PC-9 (cell line): ENCODE data around the gene PCK2. TPM values are rescaled to one million over a fixed set of nuclear protein-coding genes. Genes with fewer than 3 reads are reported as not detected.

Source experiments
- BruUV-seq: library from RNA; stranded (reverse); fragments of 400-500 nt; replicated peaks from 2 replicates; lab custom pipeline; 2021; lab: Mats Ljungman, UMichigan
- CTCF ChIA-PET: fragments of 300-600 bp; sonication (Branson Sonifier 250); formaldehyde crosslinking; loops from one replicate; lab custom pipeline; 2022; ENCODE audit warnings: antibody characterized with exemption; lab: Charles Lee
- POLR2A ChIA-PET: fragments of 300-600 bp; sonication (Branson Sonifier 250); formaldehyde crosslinking; loops from one replicate; lab custom pipeline; 2022; ENCODE audit warnings: antibody characterized with exemption; ENCODE audit not compliant: unreplicated experiment; lab: Charles Lee
- DNase-seq, 2 experiments: peaks; one replicate each; pipeline versions ENCODE4 v3.0.0 to v3.0.0-alpha.2; 2015 to 2022; ENCODE audit warnings: mixed read lengths in 1 of 2
- H2AFZ ChIP-seq: fragments of 200-600 bp; sonication (generic); 2 replicates; pipeline ENCODE4 v1.8.1; 2017; ENCODE audit warnings: antibody characterized with exemption
- H3F3A ChIP-seq: fragments of 200-600 bp; sonication (generic); 2 replicates; pipeline ENCODE4 v1.8.1; 2017; ENCODE audit warnings: antibody characterized with exemption, mild to moderate bottlenecking, low read depth; ENCODE audit not compliant: insufficient read depth
- H3K27ac ChIP-seq: fragments of 200-600 bp; sonication (generic); 2 replicates; pipeline ENCODE4 v1.6.1; 2016; ENCODE audit warnings: mixed run types
- H3K27me3 ChIP-seq: fragments of 200-600 bp; sonication (generic); 2 replicates; pipeline ENCODE4 v1.6.1; 2016; ENCODE audit warnings: low read depth, mixed run types; ENCODE audit not compliant: insufficient read depth
- H3K36me3 ChIP-seq: fragments of 200-600 bp; sonication (generic); 2 replicates; pipeline ENCODE4 v1.6.1; 2016; ENCODE audit warnings: low read depth, mixed run types
- H3K4me1 ChIP-seq: fragments of 200-600 bp; sonication (generic); replicated peaks from 2 replicates; pipeline ENCODE4 v1.6.1; 2016; ENCODE audit warnings: mixed run types; ENCODE audit not compliant: insufficient read depth
- H3K4me2 ChIP-seq: fragments of 200-600 bp; sonication (generic); 2 replicates; pipeline ENCODE4 v1.6.1; 2017; ENCODE audit warnings: mixed run types
- H3K4me3 ChIP-seq: fragments of 200-600 bp; sonication (generic); 2 replicates; pipeline ENCODE4 v1.6.1; 2016; ENCODE audit warnings: mixed run types
- H3K79me2 ChIP-seq: fragments of 200-600 bp; sonication (generic); 2 replicates; pipeline ENCODE4 v1.6.1; 2017; ENCODE audit warnings: low read depth, mixed run types
- H3K9me2 ChIP-seq: fragments of 200-600 bp; sonication (generic); 2 replicates; pipeline ENCODE4 v1.8.1; 2017; ENCODE audit warnings: mild to moderate bottlenecking; ENCODE audit not compliant: insufficient read depth
- H3K9me3 ChIP-seq: fragments of 200-600 bp; sonication (generic); 2 replicates; pipeline ENCODE4 v1.8.1; 2016; ENCODE audit warnings: low read depth; ENCODE audit not compliant: insufficient read depth
- H4K20me1 ChIP-seq: fragments of 200-600 bp; sonication (generic); 2 replicates; pipeline ENCODE4 v1.8.1; 2017; ENCODE audit not compliant: insufficient read depth
- CTCF ChIP-seq: fragments of 200-600 bp; sonication (generic); conservative IDR thresholded peaks from 2 replicates; pipeline ENCODE4 v1.6.1; 2017; ENCODE audit warnings: mixed run types, antibody characterized with exemption, mild to moderate bottlenecking, moderate library complexity
- EZH2 ChIP-seq: fragments of 200-600 bp; sonication (generic); IDR thresholded peaks from 2 replicates; pipeline ENCODE4 v1.8.0; 2017; ENCODE audit warnings: antibody characterized with exemption, low read depth
- intact Hi-C: fragments of 100-400 bp; cut with micrococcal nuclease; formaldehyde crosslinking; loops from one replicate; pipeline ENCODE4 v1.10.0; 2022; ENCODE audit not compliant: unreplicated experiment
- total RNA-seq: library from RNA; stranded (reverse); gene quantifications from 2 replicates; pipeline ENCODE4 v1.2.3, GENCODE V29; 2021

PCK2 gene
- total RNA-seq, 1 experiment from 2014 or later, result 77.4 TPM

GRCh38 chr14:24095271-24096068 is 1.4 kb downstream of the PCK2 start:
- Histone ChIP-seq H3K4me3 (peak overlapping the region; percentile 78), H3K4me1 (peaks cover 12% of the 10 kb centered on the region), H4K20me1 (no peaks in the 10 kb centered on the region), H3K27ac (no peak overlapping the region), H3K79me2 (peaks cover 12% of the 10 kb centered on the region), H3K4me2 (peak overlapping the region; percentile 91), H3K9me3 (no peaks in the 10 kb centered on the region), H3K36me3 (no peaks in the 10 kb centered on the region), H3K9me2 (0 out of 2 replicates have a peak, but pooled peaks cover 3% of the 10 kb centered on the region), H2AFZ (no peak overlapping the region), H3F3A (peaks cover 4% of the 10 kb centered on the region; the same call in 1 of the 2 replicates), H3K27me3 (no peaks in the 10 kb centered on the region)
- TF ChIP-seq CTCF (no peak), EZH2 (no peak)
- ChIA-PET POLR2A (interaction anchor here (0.6 to 0.7 kb wide), 2 partner anchors 13 to 20 kb away, joined by 3 read pairs; partner anchors contain the start of gene NRL), CTCF (interaction anchor here (0.5 to 1.0 kb wide), 4 partner anchors 14 to 211 kb away, joined by 3 to 4 read pairs (median 3); no protein-coding TSS in a partner anchor)
- peak in 1 of 2 experiments; percentile 24 for DNase-seq
- intact Hi-C loops, result no loop called here
- no TSS peak for BruUV-seq

DNA sequence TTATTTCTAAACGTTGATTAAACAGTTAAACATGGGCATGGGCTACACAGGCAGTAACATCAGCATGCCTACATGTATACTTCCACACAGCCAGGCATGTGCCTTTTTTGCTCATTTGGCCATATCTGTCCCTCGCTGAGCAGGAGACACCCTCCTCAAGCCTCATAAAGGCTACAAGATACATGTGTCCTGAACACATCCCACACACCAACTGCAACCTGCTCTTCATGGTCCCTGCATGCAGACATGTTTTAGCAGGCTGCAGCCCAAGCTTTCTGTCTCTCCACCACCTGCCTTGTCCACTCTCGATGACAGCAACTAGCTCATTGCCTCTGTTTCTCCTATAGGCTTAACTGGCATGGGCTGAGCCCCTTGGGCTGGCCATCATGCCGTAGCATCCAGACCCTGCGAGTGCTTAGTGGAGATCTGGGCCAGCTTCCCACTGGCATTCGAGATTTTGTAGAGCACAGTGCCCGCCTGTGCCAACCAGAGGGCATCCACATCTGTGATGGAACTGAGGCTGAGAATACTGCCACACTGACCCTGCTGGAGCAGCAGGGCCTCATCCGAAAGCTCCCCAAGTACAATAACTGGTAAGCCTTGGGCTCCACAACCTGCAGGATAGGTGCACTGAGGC is 2.6 kb downstream of the PCK2 start:
- ChIA-PET POLR2A (no interaction called here), CTCF (no interaction called here)
- no peak overlapping the region for H2AFZ ChIP-seq
- no peaks in the 10 kb centered on the region for H3K27me3 ChIP-seq
- no peaks in the 10 kb centered on the region for H3K36me3 ChIP-seq
- intact Hi-C loops, result no loop called here
- H3K27ac ChIP-seq, result no peak overlapping the region
- H3K4me3 ChIP-seq, result no peak overlapping the region
- TF ChIP-seq CTCF (no peak), EZH2 (no peak)
- no peak overlapping the region for H3K4me2 ChIP-seq
- peaks cover 4% of the 10 kb centered on the region; the same call in 1 of the 2 replicates for H3F3A ChIP-seq
- H3K9me2 ChIP-seq, result 0 out of 2 replicates have a peak, but pooled peaks cover 3% of the 10 kb centered on the region
- no peaks in the 10 kb centered on the region for H4K20me1 ChIP-seq
- H3K4me1 ChIP-seq, result peaks cover 12% of the 10 kb centered on the region
- no peak for DNase-seq
- H3K79me2 ChIP-seq, result peaks cover 12% of the 10 kb centered on the region
- H3K9me3 ChIP-seq, result no peaks in the 10 kb centered on the region
- no TSS peak for BruUV-seq

DNA sequence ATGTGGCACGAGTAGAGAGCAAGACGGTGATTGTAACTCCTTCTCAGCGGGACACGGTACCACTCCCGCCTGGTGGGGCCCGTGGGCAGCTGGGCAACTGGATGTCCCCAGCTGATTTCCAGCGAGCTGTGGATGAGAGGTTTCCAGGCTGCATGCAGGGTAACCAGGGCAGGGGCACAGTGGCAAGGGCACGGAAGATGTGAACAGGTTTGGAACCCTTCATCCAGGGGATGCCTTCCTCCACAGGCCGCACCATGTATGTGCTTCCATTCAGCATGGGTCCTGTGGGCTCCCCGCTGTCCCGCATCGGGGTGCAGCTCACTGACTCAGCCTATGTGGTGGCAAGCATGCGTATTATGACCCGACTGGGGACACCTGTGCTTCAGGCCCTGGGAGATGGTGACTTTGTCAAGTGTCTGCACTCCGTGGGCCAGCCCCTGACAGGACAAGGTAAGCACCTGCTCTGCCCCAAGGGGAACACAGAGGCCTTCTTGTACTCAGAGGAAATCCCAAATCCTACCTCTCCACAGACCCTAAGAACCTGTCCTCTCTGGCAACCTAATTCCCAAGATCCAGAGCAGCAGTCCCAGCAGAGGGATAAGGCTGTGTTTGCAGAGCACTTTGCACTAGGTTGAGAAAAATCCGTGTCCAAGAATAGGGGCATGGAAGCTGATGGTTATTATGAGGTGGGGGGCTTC is 4.3 kb downstream of the PCK2 start:
- H3F3A ChIP-seq, result peaks cover 2% of the 10 kb centered on the region; the same call in 1 of the 2 replicates

More for the DNA sequence above, 4.3 kb downstream of the PCK2 start:
- ChIA-PET POLR2A (interaction anchor here (0.6 kb wide), 1 partner anchor 465 kb away, joined by 3 read pairs; no protein-coding TSS in a partner anchor), CTCF (no interaction called here)
- H2AFZ ChIP-seq, result no peak overlapping the region
- H3K9me3 ChIP-seq, result no peaks in the 10 kb centered on the region
- no peak overlapping the region for H3K4me2 ChIP-seq
- peaks cover 12% of the 10 kb centered on the region for H3K79me2 ChIP-seq
- H3K36me3 ChIP-seq, result no peaks in the 10 kb centered on the region
- peaks cover 8% of the 10 kb centered on the region for H3K4me1 ChIP-seq
- H3K27me3 ChIP-seq, result no peaks in the 10 kb centered on the region
- no peak overlapping the region for H3K4me3 ChIP-seq
- BruUV-seq, result no TSS peak
- no peak for TF ChIP-seq CTCF
- no peaks in the 10 kb centered on the region for H3K9me2 ChIP-seq
- H3K27ac ChIP-seq, result no peak overlapping the region
- DNase-seq, result no peak
- intact Hi-C loops, result no loop called here
- no peaks in the 10 kb centered on the region for H4K20me1 ChIP-seq
